ENCODE measurements around the gene SACM1L.
"Not testable (repeated sequence)": the region's sequence is repeated elsewhere in the genome, so short reads cannot be mapped to it uniquely, and the experiment has no call there.

The SACM1L gene

GRCh38 chr3:45667569-45667934, 21.6 kb upstream of the SACM1L start:
- DNase-seq: no peak

GRCh38 chr3:45670436-45670835, 18.8 kb upstream of the SACM1L start:
- no peak for DNase-seq

- DNase-seq: no peak
Observed at GRCh38 chr3:45670991-45671390, 18.2 kb upstream of the SACM1L start.

GRCh38 chr3:45673273-45673672, 15.9 kb upstream of the SACM1L start:
- DNase-seq: no peak

- no peak for DNase-seq
Observed at GRCh38 chr3:45676325-45677032, 12.7 kb upstream of the SACM1L start.

GRCh38 chr3:45677033-45677446, 12.2 kb upstream of the SACM1L start:
- DNase-seq: no peak

GRCh38 chr3:45677841-45678240, 11.4 kb upstream of the SACM1L start:
- no peak for DNase-seq

- DNase-seq: no peak
Observed at GRCh38 chr3:45679805-45680204, 9.4 kb upstream of the SACM1L start.

- no peak for DNase-seq
Observed at GRCh38 chr3:45681221-45681620, 8.0 kb upstream of the SACM1L start.

- no peak for DNase-seq
Observed at GRCh38 chr3:45681846-45682245, 7.3 kb upstream of the SACM1L start.

- DNase-seq: no peak
Observed at GRCh38 chr3:45682311-45682710, 6.9 kb upstream of the SACM1L start.

GRCh38 chr3:45682786-45683185, 6.4 kb upstream of the SACM1L start:
- DNase-seq: no peak

- DNase-seq: no peak
Observed at GRCh38 chr3:45683417-45684326, 5.5 kb upstream of the SACM1L start.

- no peak for DNase-seq
Observed at GRCh38 chr3:45684327-45684892, 4.8 kb upstream of the SACM1L start.

GRCh38 chr3:45685722-45686121, 3.5 kb upstream of the SACM1L start:
- not testable (repeated sequence) for DNase-seq

- DNase-seq: no peak
Observed at GRCh38 chr3:45686850-45687249, 2.3 kb upstream of the SACM1L start.

- DNase-seq: no peak
Observed at GRCh38 chr3:45687828-45688193, 1.4 kb upstream of the SACM1L start.

GRCh38 chr3:45688194-45688881, 858 bp upstream of the SACM1L start:
- DNase-seq: peak; percentile 1

GRCh38 chr3:45689787-45690145, 570 bp downstream of the SACM1L start:
- DNase-seq: no peak

- no peak for DNase-seq
Observed at GRCh38 chr3:45690336-45691035, 1.3 kb downstream of the SACM1L start.

- DNase-seq: no peak
Observed at GRCh38 chr3:45691842-45692241, 2.6 kb downstream of the SACM1L start.

- DNase-seq: no peak
Observed at GRCh38 chr3:45692866-45693265, 3.7 kb downstream of the SACM1L start.
